ENCODE measurements around the gene EIF2AK3. TPM values are rescaled to one million over a fixed set of nuclear protein-coding genes. Genes with fewer than 3 reads are reported as not detected.

The EIF2AK3 gene
- total and polyA plus RNA-seq, 2 of the 13 experiments (the other 11 are each of a cell fraction or from before 2014, with no cell fraction given) = 10.3 to 30.6 TPM

- TF ChIP-seq ZBTB4 (CRISPR knock-in tag; IDR thresholded peaks at IDR 0.05; ENCODE audit: borderline replicate concordance) (no peak), HMG20A (CRISPR knock-in tag; IDR thresholded peaks at IDR 0.05; ENCODE audit: borderline replicate concordance) (no peak), ZKSCAN8 (CRISPR knock-in tag; IDR thresholded peaks at IDR 0.05; ENCODE audit: borderline replicate concordance) (no peak), JARID2 (CRISPR knock-in tag; IDR thresholded peaks at IDR 0.05; ENCODE audit: insufficient replicate concordance) (no peak), ZNF556 (CRISPR knock-in tag; IDR thresholded peaks at IDR 0.05; ENCODE audit: borderline replicate concordance) (no peak), ZBTB10 (CRISPR knock-in tag; IDR thresholded peaks at IDR 0.05; ENCODE audit: borderline replicate concordance) (no peak), ZNF780A (CRISPR knock-in tag; IDR thresholded peaks at IDR 0.05) (no peak), NPAS2 (CRISPR knock-in tag; IDR thresholded peaks at IDR 0.05; ENCODE audit: borderline replicate concordance) (no peak), ISX (CRISPR knock-in tag; conservative IDR thresholded peaks at IDR 0.05) (no peak), ZNF513 (CRISPR knock-in tag; conservative IDR thresholded peaks at IDR 0.05) (no peak), ZNF768 (CRISPR knock-in tag; IDR thresholded peaks at IDR 0.05) (no peak), DMAP1 (CRISPR knock-in tag; IDR thresholded peaks at IDR 0.05) (no peak), SOX13 (IDR thresholded peaks at IDR 0.05) (no peak), SOX13 (CRISPR knock-in tag; conservative IDR thresholded peaks at IDR 0.05 in 1 of 2, IDR thresholded peaks at IDR 0.05 in 1 of 2) (0 out of 4 replicates have a peak, but pooled peaks of 1 of the 2 experiments have one; percentile 7), NR3C1 (CRISPR knock-in tag; IDR thresholded peaks at IDR 0.05) (no peak), AGO2 (optimal IDR thresholded peaks at IDR 0.05; ENCODE audit: low read depth, low read length) (no peak), SIX4 (CRISPR knock-in tag; IDR thresholded peaks at IDR 0.05) (no peak), SP140L (CRISPR knock-in tag; IDR thresholded peaks at IDR 0.05; ENCODE audit: borderline replicate concordance) (no peak), CHCHD3 (CRISPR knock-in tag; IDR thresholded peaks at IDR 0.05) (no peak), TAF15 (IDR thresholded peaks at IDR 0.05; ENCODE audit: low read depth, low read length, poor library complexity, severe bottlenecking) (no peak), CBX1 (IDR thresholded peaks at IDR 0.05; ENCODE audit: low read depth) (no peak), ZMYM3 (CRISPR knock-in tag; IDR thresholded peaks at IDR 0.05) (no peak), ZNF598 (CRISPR knock-in tag; IDR thresholded peaks at IDR 0.05; ENCODE audit: borderline replicate concordance) (no peak)
Measured at GRCh38 chr2:88590998-88591613, 36.2 kb downstream of the EIF2AK3 start (continued).
